ENCODE results near the gene GSK3B. TPM values are rescaled to one million over a fixed set of nuclear protein-coding genes. Genes with fewer than 3 reads are reported as not detected.
"Not testable (repeated sequence)": the region's sequence is repeated elsewhere in the genome, so short reads cannot be mapped to it uniquely, and the experiment has no call there.

Gene GSK3B
- polyA plus RNA-seq, 1 donor (not counting 4 experiments of a cell fraction or from before 2014, with no cell fraction given) = 73.3 TPM

GRCh38 chr3:120004008-120004498, 90.2 kb downstream of the GSK3B start:
- H3K9me1 ChIP-seq (ENCODE audit: control insufficient read depth, extremely low read depth, insufficient read depth, low read length); H3K27ac ChIP-seq (ENCODE audit: control insufficient read depth, insufficient read depth, low read length); H3K4me3 ChIP-seq (ENCODE audit: control insufficient read depth in 2 of 3, extremely low read depth in 1 of 3, insufficient read depth in 2 of 3, low read depth in 1 of 3, low read length in 3 of 3); dilution Hi-C loops (cut with MboI; ENCODE audit: extremely low pct_ligation_motif_present, low sequenced_read_pairs); H3K9me3 ChIP-seq (ENCODE audit: control insufficient read depth, low read depth, low read length); H3K9ac ChIP-seq (ENCODE audit: control insufficient read depth, extremely low read depth, insufficient read depth, low read length); DNase-seq (ENCODE audit: low read depth, low spot score); H3K4me1 ChIP-seq (ENCODE audit: control insufficient read depth, extremely low read depth, insufficient read depth, low read length); H2AFZ ChIP-seq (ENCODE audit: control insufficient read depth, low read length); FAIRE-seq; H3K36me3 ChIP-seq (ENCODE audit: control insufficient read depth in 2 of 2, extremely low read depth in 1 of 2, insufficient read depth in 2 of 2, low read length in 2 of 2); H3K4me2 ChIP-seq (ENCODE audit: control insufficient read depth, extremely low read depth, insufficient read depth, low read depth, low read length); H3K27me3 ChIP-seq (ENCODE audit: control insufficient read depth, extremely low read depth, insufficient read depth, low read length): not testable (repeated sequence)
- peaks cover 92% of the 10 kb centered on the region for H3K79me2 ChIP-seq (ENCODE audit: control insufficient read depth, insufficient read depth, low read length)
- peaks cover 11% of the 10 kb centered on the region for H4K20me1 ChIP-seq (ENCODE audit: control insufficient read depth, extremely low read depth, insufficient read depth, low read length)

GRCh38 chr3:119998166-119998565, 96.1 kb downstream of the GSK3B start:
- Histone ChIP-seq H3K9ac (ENCODE audit: control insufficient read depth, extremely low read depth, insufficient read depth, low read length) (no peak overlapping the region), H3K9me3 (ENCODE audit: control insufficient read depth, low read depth, low read length) (no peaks in the 10 kb centered on the region), H3K4me1 (ENCODE audit: control insufficient read depth, extremely low read depth, insufficient read depth, low read length) (no peaks in the 10 kb centered on the region), H4K20me1 (ENCODE audit: control insufficient read depth, extremely low read depth, insufficient read depth, low read length) (peaks cover 4% of the 10 kb centered on the region), H3K4me2 (ENCODE audit: control insufficient read depth, extremely low read depth, insufficient read depth, low read depth, low read length) (no peak overlapping the region), H3K4me3 (ENCODE audit: control insufficient read depth in 2 of 3, extremely low read depth in 1 of 3, insufficient read depth in 2 of 3, low read depth in 1 of 3, low read length in 3 of 3) (no peak overlapping the region), H3K9me1 (ENCODE audit: control insufficient read depth, extremely low read depth, insufficient read depth, low read length) (no peaks in the 10 kb centered on the region), H3K36me3 (ENCODE audit: control insufficient read depth in 2 of 2, extremely low read depth in 1 of 2, insufficient read depth in 2 of 2, low read length in 2 of 2) (peaks cover 2 to 9% of the 10 kb centered on the region in 2 experiments), H3K27me3 (ENCODE audit: control insufficient read depth, extremely low read depth, insufficient read depth, low read length) (no peaks in the 10 kb centered on the region), H3K27ac (ENCODE audit: control insufficient read depth, insufficient read depth, low read length) (no peak overlapping the region), H3K79me2 (ENCODE audit: control insufficient read depth, insufficient read depth, low read length) (peaks cover 92% of the 10 kb centered on the region), H2AFZ (ENCODE audit: control insufficient read depth, low read length) (no peak overlapping the region)
- dilution Hi-C loops (cut with MboI; ENCODE audit: extremely low pct_ligation_motif_present, low sequenced_read_pairs) = no loop called here
- no peak for DNase-seq (ENCODE audit: low read depth, low spot score)
- TF ChIP-seq, protein P1, sequence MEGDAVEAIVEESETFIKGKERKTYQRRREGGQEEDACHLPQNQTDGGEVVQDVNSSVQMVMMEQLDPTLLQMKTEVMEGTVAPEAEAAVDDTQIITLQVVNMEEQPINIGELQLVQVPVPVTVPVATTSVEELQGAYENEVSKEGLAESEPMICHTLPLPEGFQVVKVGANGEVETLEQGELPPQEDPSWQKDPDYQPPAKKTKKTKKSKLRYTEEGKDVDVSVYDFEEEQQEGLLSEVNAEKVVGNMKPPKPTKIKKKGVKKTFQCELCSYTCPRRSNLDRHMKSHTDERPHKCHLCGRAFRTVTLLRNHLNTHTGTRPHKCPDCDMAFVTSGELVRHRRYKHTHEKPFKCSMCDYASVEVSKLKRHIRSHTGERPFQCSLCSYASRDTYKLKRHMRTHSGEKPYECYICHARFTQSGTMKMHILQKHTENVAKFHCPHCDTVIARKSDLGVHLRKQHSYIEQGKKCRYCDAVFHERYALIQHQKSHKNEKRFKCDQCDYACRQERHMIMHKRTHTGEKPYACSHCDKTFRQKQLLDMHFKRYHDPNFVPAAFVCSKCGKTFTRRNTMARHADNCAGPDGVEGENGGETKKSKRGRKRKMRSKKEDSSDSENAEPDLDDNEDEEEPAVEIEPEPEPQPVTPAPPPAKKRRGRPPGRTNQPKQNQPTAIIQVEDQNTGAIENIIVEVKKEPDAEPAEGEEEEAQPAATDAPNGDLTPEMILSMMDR (optimal IDR thresholded peaks at IDR 0.05 in 1 of 3, IDR thresholded peaks at IDR 0.05 in 1 of 3, conservative IDR thresholded peaks at IDR 0.05 in 1 of 3; ENCODE audit: extremely low read depth in 1 of 3, insufficient read depth in 2 of 3, low read length in 3 of 3) = no peak
- TF ChIP-seq EZH2 (IDR thresholded peaks at IDR 0.05; ENCODE audit: low read length) = no peak
- no peak for FAIRE-seq

GRCh38 chr3:119990888-119991287, 103.4 kb downstream of the GSK3B start:
- Histone ChIP-seq H3K9me3 (ENCODE audit: control insufficient read depth, low read depth, low read length) (peaks cover 2% of the 10 kb centered on the region), H4K20me1 (ENCODE audit: control insufficient read depth, extremely low read depth, insufficient read depth, low read length) (peaks cover 21% of the 10 kb centered on the region)

More at GRCh38 chr3:119990888-119991287, 103.4 kb downstream of the GSK3B start:
- FAIRE-seq (peak; percentile 39), DNase-seq (ENCODE audit: low read depth, low spot score) (no peak)
- no peak for TF ChIP-seq EZH2 (IDR thresholded peaks at IDR 0.05; ENCODE audit: low read length)
- TF ChIP-seq, protein P1 (optimal IDR thresholded peaks at IDR 0.05 in 1 of 3, IDR thresholded peaks at IDR 0.05 in 1 of 3, conservative IDR thresholded peaks at IDR 0.05 in 1 of 3; ENCODE audit: extremely low read depth in 1 of 3, insufficient read depth in 2 of 3, low read length in 3 of 3) = no peak
- Histone ChIP-seq H3K36me3 (ENCODE audit: control insufficient read depth in 2 of 2, extremely low read depth in 1 of 2, insufficient read depth in 2 of 2, low read length in 2 of 2) (no peaks in the 10 kb centered on the region), H3K4me2 (ENCODE audit: control insufficient read depth, extremely low read depth, insufficient read depth, low read depth, low read length) (no peak overlapping the region), H3K79me2 (ENCODE audit: control insufficient read depth, insufficient read depth, low read length) (peaks cover 98% of the 10 kb centered on the region), H3K27ac (ENCODE audit: control insufficient read depth, insufficient read depth, low read length) (no peak overlapping the region), H3K4me1 (ENCODE audit: control insufficient read depth, extremely low read depth, insufficient read depth, low read length) (peaks cover 11% of the 10 kb centered on the region), H3K4me3 (ENCODE audit: control insufficient read depth in 2 of 3, extremely low read depth in 1 of 3, insufficient read depth in 2 of 3, low read depth in 1 of 3, low read length in 3 of 3) (no peak overlapping the region), H3K9me1 (ENCODE audit: control insufficient read depth, extremely low read depth, insufficient read depth, low read length) (no peaks in the 10 kb centered on the region), H3K27me3 (ENCODE audit: control insufficient read depth, extremely low read depth, insufficient read depth, low read length) (no peaks in the 10 kb centered on the region), H2AFZ (ENCODE audit: control insufficient read depth, low read length) (no peak overlapping the region), H3K9ac (ENCODE audit: control insufficient read depth, extremely low read depth, insufficient read depth, low read length) (no peak overlapping the region)
- dilution Hi-C loops (cut with MboI; ENCODE audit: extremely low pct_ligation_motif_present, low sequenced_read_pairs) = no loop called here
